ENCODE measurements around the gene KCNQ1OT1. TPM values are rescaled to one million over a fixed set of nuclear protein-coding genes. Genes with fewer than 3 reads are reported as not detected.

KCNQ1OT1 gene
- total RNA-seq, 1 donor from 2014 or later: 10.3 TPM

GRCh38 chr11:2719831-2720590, 20.2 kb upstream of the KCNQ1OT1 start:
- peak; percentile 76 for DNase-seq

- DNase-seq: no peak
Measured at GRCh38 chr11:2718817-2719438, 19.1 kb upstream of the KCNQ1OT1 start.

GRCh38 chr11:2717561-2718325, 17.9 kb upstream of the KCNQ1OT1 start:
- peak; percentile 55 for DNase-seq

- DNase-seq: peak; percentile 55
Measured at GRCh38 chr11:2716376-2717095, 16.7 kb upstream of the KCNQ1OT1 start.

GRCh38 chr11:2715716-2716350, 16.0 kb upstream of the KCNQ1OT1 start:
- no peak for DNase-seq

- no peak for DNase-seq
Measured at GRCh38 chr11:2714871-2715270, 15.1 kb upstream of the KCNQ1OT1 start.

- no peak for DNase-seq
Measured at GRCh38 chr11:2714463-2714800, 14.6 kb upstream of the KCNQ1OT1 start.

- peak; percentile 76 for DNase-seq
Measured at GRCh38 chr11:2713661-2714462, 14.1 kb upstream of the KCNQ1OT1 start.

GRCh38 chr11:2713094-2713493, 13.3 kb upstream of the KCNQ1OT1 start:
- DNase-seq: no peak

- DNase-seq: no peak
Measured at GRCh38 chr11:2711161-2711560, 11.4 kb upstream of the KCNQ1OT1 start.

GRCh38 chr11:2709429-2709828, 9.6 kb upstream of the KCNQ1OT1 start:
- DNase-seq: peak; percentile 66

- DNase-seq: peak; percentile 96
Measured at GRCh38 chr11:2708757-2709281, 9.0 kb upstream of the KCNQ1OT1 start.

GRCh38 chr11:2708151-2708581, 8.4 kb upstream of the KCNQ1OT1 start:
- DNase-seq: peak; percentile 88

- no peak for DNase-seq
Measured at GRCh38 chr11:2707736-2708135, 7.9 kb upstream of the KCNQ1OT1 start.

- DNase-seq: no peak
Measured at GRCh38 chr11:2706321-2706720, 6.5 kb upstream of the KCNQ1OT1 start.

- peak; percentile 97 for DNase-seq
Measured at GRCh38 chr11:2704896-2705606, 5.3 kb upstream of the KCNQ1OT1 start.

GRCh38 chr11:2704356-2704755, 4.6 kb upstream of the KCNQ1OT1 start:
- DNase-seq: no peak

GRCh38 chr11:2703363-2704141, 3.8 kb upstream of the KCNQ1OT1 start:
- DNase-seq: peak; percentile 91

- peak; percentile 93 for DNase-seq
Measured at GRCh38 chr11:2702771-2703362, 3.1 kb upstream of the KCNQ1OT1 start.

Data from tongue (tissue), 2 donors.